Limb (tissue), 2 donors: ENCODE results near the gene KCNK10.

ENCODE experiments used
- DNase-seq, 2 donors: peaks; one replicate each; pipeline ENCODE4 v3.0.0-alpha.2; 2016; ENCODE audit errors: extremely low spot score in 2 of 2

KCNK10 gene

DNA sequence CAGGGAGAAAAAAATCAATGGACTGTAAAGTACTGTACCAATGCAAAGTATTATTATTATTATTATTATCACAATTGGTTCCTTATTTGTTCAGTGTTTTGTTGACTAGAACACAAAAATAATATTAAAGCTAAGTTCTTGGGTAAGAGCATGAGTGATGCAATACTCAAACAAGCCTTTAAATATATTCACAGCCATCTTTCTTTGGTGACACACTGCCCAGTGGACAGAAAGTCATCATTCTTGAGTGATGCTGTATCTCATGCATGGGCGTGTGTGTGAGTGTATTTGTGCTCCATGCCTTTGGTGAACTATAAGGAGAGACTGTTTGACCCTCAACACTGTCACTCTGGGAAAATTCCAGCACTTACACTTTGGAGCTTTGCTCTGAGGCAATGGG is 93.6 kb downstream of the KCNK10 start:
- DNase-seq = no peak

- DNase-seq = no peak
These were observed 94.4 kb downstream of the KCNK10 start for GRCh38 chr14:88228522-88229236.

- DNase-seq = no peak
These were observed 95.4 kb downstream of the KCNK10 start for GRCh38 chr14:88227693-88228092.

DNA sequence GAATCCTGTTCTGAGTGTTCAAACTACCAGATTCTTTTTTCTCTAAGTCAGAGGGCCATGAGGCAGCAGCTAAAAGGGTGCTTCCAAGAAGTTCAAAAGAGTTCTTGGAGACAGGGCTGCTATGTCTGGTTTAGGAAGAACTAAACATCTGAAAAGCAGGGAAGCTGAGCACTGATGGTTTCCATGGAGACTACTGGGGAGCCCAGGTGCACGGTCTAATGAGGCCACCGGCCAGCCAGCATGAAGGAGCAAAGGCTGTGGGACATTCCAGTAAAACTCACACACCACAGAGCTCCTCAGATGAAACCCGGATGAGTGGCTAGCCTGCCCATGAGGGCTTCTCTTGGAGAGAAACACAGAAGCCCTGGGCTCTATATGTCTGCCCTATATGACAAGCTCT is 97.3 kb downstream of the KCNK10 start:
- no peak for DNase-seq

DNA sequence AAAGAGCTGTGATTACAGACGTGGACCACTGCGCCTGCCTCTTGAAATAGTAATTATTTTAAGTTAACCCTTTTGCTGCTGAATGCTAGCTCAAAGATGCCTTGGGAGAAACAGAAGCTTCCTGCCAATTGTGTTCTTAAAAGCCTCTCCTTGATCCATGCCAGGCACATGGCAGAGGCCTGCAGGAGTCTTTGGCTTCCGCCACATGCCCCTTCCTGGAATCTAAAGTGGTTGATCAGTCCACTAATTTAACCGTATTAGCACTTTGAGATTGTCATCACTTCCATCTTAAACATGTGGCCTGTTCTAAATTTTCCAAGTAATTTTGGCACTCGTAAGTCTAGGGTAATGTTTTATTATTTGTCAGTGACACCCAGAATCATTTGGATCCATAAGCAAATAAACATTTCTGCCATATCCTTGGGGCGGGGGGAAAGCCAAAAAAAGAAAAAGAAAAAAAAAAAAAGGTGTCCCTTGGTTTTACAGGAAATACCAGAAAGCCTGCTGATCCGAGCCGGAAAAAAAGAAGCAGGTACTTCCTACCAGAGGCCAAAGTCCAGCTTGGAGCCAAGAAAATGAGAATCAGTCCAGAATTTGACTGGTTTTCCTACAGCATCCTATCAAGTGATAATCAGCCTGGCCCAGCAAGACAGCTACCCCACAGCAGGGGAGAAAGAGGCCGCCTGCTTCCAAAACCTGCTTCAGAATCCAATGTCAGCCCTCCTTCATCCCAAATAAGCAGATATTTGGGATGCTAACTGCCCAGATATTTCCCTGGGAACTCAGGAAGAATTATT is 104.8 kb downstream of the KCNK10 start:
- DNase-seq = no peak

DNA sequence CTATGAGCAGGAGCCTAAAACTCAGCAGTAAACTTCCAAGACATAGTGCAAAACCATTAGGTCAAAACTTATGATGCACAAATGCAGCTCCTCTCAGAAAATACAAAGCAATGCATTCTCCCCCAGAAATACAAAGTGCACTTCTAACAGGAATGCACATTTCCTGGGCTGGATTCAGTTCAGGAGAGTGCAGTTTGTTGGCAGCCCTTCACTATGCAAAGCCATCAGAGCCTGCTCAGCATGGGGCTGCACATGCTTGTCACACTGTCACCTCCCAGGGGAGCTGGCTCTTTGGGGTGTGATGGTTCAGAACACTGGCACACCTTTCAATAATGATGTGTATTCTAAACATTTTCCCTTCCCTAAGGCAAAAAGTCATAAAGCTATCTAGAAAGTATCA is 110.4 kb downstream of the KCNK10 start:
- no peak for DNase-seq

DNA sequence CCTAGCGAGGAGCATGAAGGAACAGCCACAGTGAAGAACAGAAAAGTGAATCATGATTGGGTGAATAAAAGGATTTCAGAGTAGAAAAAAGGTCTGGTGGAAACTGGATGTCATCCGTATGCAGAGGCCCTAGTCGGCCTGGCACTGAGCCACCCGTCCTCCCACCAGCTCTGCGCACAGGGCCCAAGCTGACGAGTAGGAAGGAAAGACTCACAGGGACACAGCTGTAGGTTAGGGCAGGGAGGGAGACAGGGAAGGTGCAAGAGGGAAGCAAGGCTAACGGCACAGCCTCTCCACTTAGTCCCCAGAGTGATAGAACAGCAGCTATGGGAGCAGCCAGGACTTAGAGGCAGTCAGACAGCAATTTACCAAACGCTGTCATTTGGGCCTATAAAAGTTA is 112.6 kb downstream of the KCNK10 start:
- peak in 1 of 2 donors; percentile 41 for DNase-seq

DNA sequence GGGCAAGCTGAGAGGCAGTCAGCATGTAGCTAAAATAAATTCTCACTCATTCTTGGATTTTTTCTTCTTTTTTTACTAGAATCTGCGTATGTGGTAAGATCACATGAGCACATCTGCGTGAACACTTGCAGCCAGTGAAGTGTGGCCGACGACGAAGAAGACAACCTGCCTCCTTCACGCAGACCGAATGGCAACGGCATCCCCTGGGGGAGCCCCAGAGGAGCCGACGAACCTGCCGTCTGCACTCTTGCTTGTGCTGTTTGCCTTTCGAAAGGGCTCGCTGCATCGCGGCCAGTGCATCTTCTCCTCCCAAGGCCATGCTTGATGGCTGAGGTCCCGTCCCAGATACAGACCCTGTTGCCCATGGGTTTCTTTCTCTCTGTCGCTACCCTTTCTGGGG is 113.8 kb downstream of the KCNK10 start:
- no peak for DNase-seq

DNA sequence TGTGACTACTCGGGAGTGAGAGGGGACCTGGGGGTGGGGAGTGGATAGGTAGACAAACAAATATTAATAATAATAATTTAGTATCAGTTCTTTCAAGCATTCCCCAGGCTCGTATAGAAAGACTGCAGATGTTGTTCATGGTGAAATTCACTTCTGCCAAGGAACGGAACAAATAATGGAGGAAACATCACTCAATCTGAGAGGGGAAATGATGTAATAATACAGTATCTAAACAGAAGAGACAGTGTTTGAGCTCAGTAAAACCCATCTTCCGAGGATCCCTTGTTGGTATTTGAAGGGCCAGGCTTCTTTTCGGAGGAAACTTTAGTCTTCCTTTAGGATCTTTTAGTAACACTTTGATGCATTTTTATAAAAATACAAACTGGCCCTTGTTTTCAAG is 114.2 kb downstream of the KCNK10 start:
- no peak for DNase-seq

- DNase-seq = no peak
These were observed 118.8 kb downstream of the KCNK10 start for GRCh38 chr14:88204221-88204620.

DNA sequence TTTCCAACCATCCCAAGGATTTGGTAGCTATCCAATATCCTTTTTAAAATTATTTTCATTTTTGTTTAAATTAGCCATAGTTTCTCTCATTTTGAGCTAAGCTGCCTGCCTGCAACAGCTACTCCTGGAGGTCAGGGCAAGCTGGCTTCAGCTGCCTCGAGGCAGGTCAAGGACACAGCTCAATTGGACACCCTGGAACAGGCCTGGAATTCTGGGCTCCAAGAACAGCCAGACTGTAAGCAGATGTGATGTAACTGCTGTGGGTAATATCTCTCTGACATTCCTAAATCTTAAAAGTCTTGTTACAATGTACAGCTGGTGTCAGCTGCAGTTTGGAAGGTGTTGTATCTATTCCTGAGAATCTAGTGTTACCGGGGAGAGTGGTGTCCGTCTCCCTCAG is 119.8 kb downstream of the KCNK10 start:
- no peak for DNase-seq

DNA sequence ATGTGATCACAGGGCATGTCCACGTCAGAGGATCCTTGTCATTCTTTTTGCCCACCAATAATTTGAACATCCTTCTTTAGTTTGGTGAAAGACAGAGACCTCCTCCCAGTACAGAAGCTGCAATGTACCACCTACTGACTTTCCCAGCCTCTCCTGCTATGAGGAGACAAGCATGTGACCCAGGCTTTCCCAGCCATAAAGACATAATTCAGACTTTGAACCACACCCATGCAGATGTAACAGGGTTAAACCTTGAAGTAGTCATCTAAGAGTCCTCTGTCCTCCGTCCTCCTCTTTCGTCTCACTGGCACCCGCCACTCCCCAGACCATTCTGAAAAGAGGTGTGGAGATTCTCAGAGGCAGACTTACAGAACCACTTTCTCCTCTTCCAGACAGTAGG is 120.8 kb downstream of the KCNK10 start:
- DNase-seq = no peak

DNA sequence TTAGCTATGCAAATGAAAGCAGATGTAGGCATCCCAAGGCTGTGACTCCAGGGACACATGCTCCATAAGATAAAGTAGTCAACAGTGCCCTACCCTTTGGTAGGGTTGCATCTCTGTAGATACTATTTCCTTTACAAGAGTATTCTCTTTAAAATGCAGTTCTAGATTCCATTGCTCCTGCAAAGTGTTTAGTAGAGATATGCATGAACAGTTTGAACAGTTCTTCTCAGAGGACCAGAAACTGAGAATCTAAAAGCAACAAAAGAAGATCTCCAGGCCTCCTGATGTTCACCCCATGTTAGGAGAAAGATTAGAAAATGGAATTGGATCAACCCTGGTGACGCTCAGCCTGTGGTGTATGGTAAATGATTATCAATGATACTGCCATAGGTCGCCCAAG is 121.2 kb downstream of the KCNK10 start:
- DNase-seq = no peak

DNA sequence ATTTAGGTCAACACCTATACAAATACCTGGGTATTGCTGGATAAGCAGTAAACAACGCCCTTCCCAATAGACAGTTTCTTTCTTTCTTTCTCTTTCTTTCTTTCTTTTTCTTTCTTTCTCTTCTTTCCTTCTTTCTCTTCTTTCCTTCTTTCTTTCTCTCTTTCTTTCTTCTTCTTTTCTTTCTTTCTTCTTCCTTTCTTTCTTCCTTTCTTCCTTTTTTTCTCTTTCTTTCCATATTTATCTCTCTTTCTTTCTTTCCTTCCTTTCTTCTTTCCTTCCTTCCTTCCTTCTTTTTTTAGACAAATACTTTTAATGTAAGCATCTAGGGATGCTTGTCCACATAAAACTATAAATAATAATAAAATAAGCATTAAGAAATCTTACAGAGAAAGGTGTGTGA is 123.2 kb downstream of the KCNK10 start:
- DNase-seq = no peak

GRCh38 chr14:88198446-88198845 is 124.6 kb downstream of the KCNK10 start:
- no peak for DNase-seq

DNA sequence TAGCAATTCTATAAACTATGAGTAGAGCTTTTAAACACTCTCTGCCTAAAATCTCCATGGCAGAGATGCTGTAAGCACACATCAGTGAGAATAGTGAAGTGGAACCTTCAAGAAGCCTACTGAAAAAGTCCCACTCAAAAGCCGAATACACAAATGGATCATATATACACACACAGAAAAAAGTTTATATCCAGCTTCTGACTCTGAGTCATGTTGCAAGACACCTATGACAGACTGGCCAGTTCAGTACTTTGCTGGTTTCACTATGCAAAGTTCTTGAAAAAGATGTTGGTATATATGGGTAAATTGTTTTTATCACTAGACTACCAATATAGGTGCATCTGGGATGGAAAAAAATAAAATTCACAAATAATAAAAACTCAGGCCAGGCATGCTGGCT is 126.1 kb downstream of the KCNK10 start:
- no peak for DNase-seq

DNA sequence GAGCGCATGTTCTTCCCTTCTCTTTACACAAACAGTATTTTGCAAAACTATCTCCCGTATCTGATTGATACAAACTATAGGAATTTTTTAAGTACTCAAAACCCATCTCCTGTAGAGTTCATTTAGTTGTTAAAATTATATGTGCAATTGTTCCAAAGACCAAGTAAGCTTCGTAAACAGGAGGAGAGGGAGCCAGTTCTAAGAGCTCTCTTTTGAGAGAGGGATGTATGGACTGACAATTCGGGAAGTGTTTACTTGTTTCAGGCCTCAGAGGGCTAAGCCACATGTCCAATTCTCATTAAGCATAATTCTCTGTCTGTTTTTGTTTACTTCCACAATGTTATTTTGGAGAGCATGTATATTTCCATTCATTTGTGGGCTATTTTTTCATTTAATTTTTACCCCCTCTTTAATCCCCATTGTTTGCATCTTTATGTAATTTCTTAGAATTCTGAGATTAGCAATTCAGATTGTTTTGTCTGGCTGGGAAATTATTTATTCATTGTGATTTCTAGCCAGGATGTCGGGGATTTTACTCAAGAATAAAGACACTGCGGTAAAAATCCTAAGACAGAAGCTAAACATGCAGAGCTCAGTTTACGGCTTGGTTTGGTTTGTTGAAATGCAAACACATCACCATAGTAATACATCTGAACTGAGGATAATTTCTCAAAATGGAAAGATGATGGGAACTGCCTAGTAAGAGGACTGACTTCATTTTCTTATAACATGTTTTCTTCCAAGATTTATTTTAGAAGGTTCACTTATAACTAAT is 126.8 kb downstream of the KCNK10 start:
- no peak for DNase-seq

DNA sequence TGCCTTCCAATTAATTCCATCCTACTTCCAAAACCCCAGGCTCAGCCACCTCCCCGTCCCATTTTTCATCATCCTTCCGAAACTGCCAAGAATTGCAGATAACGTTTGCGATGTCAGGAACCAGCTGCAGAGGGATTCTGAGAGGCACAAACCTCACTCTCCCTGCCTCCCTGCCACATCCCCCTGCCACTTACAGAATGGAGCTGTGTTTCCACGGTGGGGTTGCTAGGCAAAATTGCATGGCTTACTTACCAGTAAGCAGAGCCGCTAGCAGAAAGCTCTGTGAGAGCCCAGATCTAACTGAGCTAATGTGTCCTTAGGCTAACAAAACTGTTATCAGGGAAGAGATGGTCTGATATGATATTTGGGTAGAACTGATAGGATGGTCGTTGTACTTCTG is 127.4 kb downstream of the KCNK10 start:
- DNase-seq = peak in 1 of 2 donors; percentile 38

- no peak for DNase-seq
These were observed 128.5 kb downstream of the KCNK10 start for GRCh38 chr14:88194531-88194930.

- no peak for DNase-seq
These were observed 131.5 kb downstream of the KCNK10 start for GRCh38 chr14:88191605-88192004.

DNA sequence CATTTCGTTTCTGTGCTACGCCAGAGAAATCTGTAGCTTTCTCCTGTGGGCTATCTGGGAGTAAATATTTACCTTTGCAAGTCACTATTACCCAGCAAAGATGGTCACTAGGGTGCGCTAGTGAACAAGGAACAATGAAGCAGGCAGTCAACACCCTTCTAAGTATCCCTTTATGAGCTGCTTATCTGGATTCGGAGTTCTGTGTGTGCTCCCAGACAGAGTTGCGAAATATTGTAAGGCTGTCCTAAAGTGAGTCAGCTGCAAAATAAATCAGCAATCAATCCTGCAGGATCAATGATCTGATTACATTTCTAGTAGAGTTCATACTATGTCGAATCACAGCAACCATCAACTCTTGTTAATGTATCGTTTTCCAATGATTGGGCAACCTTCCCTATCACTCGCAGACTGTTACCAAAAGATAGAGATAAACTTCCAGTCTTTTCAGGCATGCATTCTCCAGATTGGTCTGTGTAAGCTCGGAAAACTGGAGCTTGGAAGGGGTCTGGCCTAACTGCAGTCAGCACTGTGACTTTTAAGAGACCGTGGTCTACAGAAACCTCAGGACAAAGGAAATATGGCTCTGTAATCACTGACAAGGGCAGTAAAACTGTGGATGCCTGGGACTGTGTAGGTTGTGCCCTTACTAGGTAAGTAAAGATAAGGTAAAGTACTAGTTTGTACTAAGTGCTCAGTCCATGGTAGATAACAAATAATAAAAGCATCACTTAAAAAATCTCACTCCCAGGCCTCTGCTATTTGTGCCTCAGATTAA is 133.5 kb downstream of the KCNK10 start:
- DNase-seq = peak; percentile 67 to 79
